PC-3 (cell line): Measurements from ENCODE around the gene PLEKHA6. TPM values are rescaled to one million over a fixed set of nuclear protein-coding genes. Genes with fewer than 3 reads are reported as not detected.

ENCODE experiments used
- ATAC-seq: fragments of 200-7000 bp; cut with Tn5 transposase; 2 replicates; pipeline ENCODE4 v1.9.1; 2020; ENCODE audit warnings: mild to moderate bottlenecking, moderate library complexity
- BruUV-seq: library from RNA; stranded (reverse); fragments of 400-500 nt; replicated peaks from 2 replicates; lab custom pipeline; 2021; lab: Mats Ljungman, UMichigan
- CTCF ChIA-PET: fragments of 300-600 bp; sonication (Branson Sonifier 250); formaldehyde crosslinking; loops from one replicate; lab custom pipeline; 2022; ENCODE audit warnings: antibody characterized with exemption; lab: Charles Lee
- POLR2A ChIA-PET: fragments of 300-600 bp; sonication (Branson Sonifier 250); formaldehyde crosslinking; loops from one replicate; lab custom pipeline; 2022; ENCODE audit warnings: antibody characterized with exemption; ENCODE audit not compliant: unreplicated experiment; lab: Charles Lee
- DNase-seq: peaks from one replicate; pipeline ENCODE4 v3.0.0-alpha.2; 2015
- H2AFZ ChIP-seq: fragments of 300-600 bp; sonication (generic); 2 replicates; pipeline ENCODE4 v1.6.0; 2016; ENCODE audit warnings: antibody characterized with exemption, low read length
- H3F3A ChIP-seq: fragments of 300-600 bp; sonication (generic); one replicate; pipeline ENCODE4 v1.6.0; 2017; ENCODE audit warnings: antibody characterized with exemption, low read length, control low read depth, mild to moderate bottlenecking; ENCODE audit not compliant: unreplicated experiment
- H3K27ac ChIP-seq: fragments of 300-600 bp; sonication (generic); 2 replicates; pipeline ENCODE4 v1.5.1; 2016; ENCODE audit warnings: mild to moderate bottlenecking, low read length
- H3K27me3 ChIP-seq: fragments of 300-600 bp; sonication (generic); 2 replicates; pipeline ENCODE4 v1.6.1; 2016; ENCODE audit warnings: low read length, mixed read lengths
- H3K36me3 ChIP-seq: fragments of 300-600 bp; sonication (generic); 2 replicates; pipeline ENCODE4 v1.6.1; 2016; ENCODE audit warnings: low read depth, mixed run types, low read length, mixed read lengths
- H3K4me1 ChIP-seq: fragments of 300-600 bp; sonication (generic); 2 replicates; pipeline ENCODE4 v1.5.1; 2016; ENCODE audit warnings: low read length; ENCODE audit not compliant: insufficient read depth
- H3K4me2 ChIP-seq: fragments of 300-600 bp; sonication (generic); 2 replicates; pipeline ENCODE4 v1.6.0; 2016; ENCODE audit warnings: low read length
- H3K4me3 ChIP-seq: fragments of 300-600 bp; sonication (generic); 2 replicates; pipeline ENCODE4 v1.5.1; 2016; ENCODE audit warnings: mild to moderate bottlenecking, low read length, mixed read lengths
- H3K79me2 ChIP-seq: fragments of 300-600 bp; sonication (generic); 2 replicates; pipeline ENCODE4 v1.6.1; 2017; ENCODE audit warnings: low read length, mixed read lengths
- H3K9ac ChIP-seq: fragments of 300-600 bp; sonication (generic); 2 replicates; pipeline ENCODE4 v1.6.0; 2016; ENCODE audit warnings: mild to moderate bottlenecking, low read length
- H3K9me2 ChIP-seq: fragments of 300-600 bp; sonication (generic); replicated peaks from 2 replicates; pipeline ENCODE4 v1.6.1; 2016; ENCODE audit warnings: mixed run types, low read length, mixed read lengths
- H3K9me3 ChIP-seq: fragments of 300-600 bp; sonication (generic); 2 replicates; pipeline ENCODE4 v1.6.1; 2016; ENCODE audit warnings: low read length, mixed read lengths
- H4K20me1 ChIP-seq: fragments of 300-600 bp; sonication (generic); 2 replicates; pipeline ENCODE4 v1.6.1; 2016; ENCODE audit warnings: low read length, mixed read lengths
- EZH2 ChIP-seq: fragments of 300-600 bp; sonication (generic); IDR thresholded peaks from one replicate; pipeline ENCODE4 v1.6.1; 2017; ENCODE audit warnings: antibody characterized with exemption, mild to moderate bottlenecking, low read length; ENCODE audit not compliant: unreplicated experiment
- EZH2phosphoT487 ChIP-seq: fragments of 300-600 bp; sonication (generic); IDR thresholded peaks from 2 replicates; pipeline ENCODE4 v1.6.1; 2018; ENCODE audit warnings: mild to moderate bottlenecking, antibody characterized with exemption, low read length, borderline replicate concordance
- intact Hi-C: fragments of 100-400 bp; cut with micrococcal nuclease; formaldehyde crosslinking; loops from 2 replicates; pipeline ENCODE4 v1.9.0; 2023
- total RNA-seq: library from RNA; depleted of rRNA; stranded (reverse); fragments of >200 nt; gene quantifications from 2 replicates; pipeline ENCODE4 v1.2.3, GENCODE V29; 2014
- TF ChIP-seq, protein P1 (sequence below): fragments of 300-600 bp; sonication (generic); conservative IDR thresholded peaks from 2 replicates; pipeline ENCODE4 v1.5.1; 2017; ENCODE audit warnings: antibody characterized with exemption, low read depth, mild to moderate bottlenecking, low read length

PLEKHA6 gene
- total RNA-seq, 1 experiment from 2014 or later, result 53.8 TPM

DNA sequence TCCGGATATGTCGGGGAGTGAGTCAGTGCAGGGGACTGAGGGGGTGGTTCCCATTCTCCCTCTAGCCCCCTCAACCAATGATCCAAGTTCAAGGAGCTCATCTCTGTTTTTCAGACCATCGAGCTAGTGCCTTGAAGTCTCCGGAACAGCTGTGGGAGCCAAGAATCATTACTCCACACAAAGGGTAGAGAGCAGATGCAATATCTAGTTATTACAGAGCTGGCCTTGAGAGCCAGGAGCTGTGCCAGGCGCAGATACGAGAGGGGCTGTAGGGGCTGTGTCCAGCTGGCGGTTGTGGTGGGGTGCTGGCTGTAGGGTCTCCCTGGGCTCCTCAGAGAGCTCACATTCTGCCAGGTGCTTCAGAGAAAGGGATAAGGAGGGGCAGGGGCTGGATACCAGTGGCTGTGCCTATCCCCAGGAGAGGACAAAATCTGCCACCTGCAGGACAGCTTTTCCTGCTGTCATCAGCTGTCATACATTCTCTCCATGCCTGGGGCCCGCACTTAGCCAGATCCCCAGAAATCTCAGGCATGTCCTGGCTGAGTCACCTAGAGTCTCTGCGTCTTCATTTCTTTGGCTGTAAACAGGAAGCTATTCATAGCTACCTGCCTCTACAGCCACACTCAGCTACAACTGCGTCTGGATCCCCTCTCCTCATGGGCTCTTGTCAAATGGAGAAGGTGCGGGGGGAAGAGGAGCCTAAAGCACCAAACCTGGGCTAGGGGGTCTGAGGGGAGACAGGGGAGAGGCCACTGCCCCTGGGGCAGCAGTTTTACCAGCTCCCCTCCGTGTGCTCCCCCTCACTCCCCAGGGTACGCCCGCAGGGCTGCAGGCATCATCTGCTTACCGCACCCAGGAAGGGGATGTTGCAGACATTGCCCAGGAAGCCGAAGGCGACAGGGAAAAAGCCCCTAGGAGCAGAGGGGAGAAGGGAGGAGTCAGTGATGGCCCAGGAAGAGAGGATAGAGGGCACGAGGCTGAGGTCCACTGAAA is 161.1 kb downstream of the PLEKHA6 start:
- H3K4me3 ChIP-seq, result no peak overlapping the region
- H3K27ac ChIP-seq, result peak overlapping the region; percentile 73
- no peaks in the 10 kb centered on the region for H3K9me3 ChIP-seq
- POLR2A ChIA-PET, result interaction anchor here (0.6 to 1.3 kb wide), 4 partner anchors 18 to 317 kb away, joined by 3 to 12 read pairs (median 6); partner anchors contain the start of gene MDM4
- no peaks in the 10 kb centered on the region for H3F3A ChIP-seq
- ATAC-seq (peak; percentile 95), DNase-seq (peak; percentile 98)
- intact Hi-C loops, result loop anchor here (1.0 to 2.0 kb wide), 4 partner anchors 28 to 338 kb away; partner anchors contain the start of gene SNRPE
- no peaks in the 10 kb centered on the region for H4K20me1 ChIP-seq
- H3K9ac ChIP-seq, result peak overlapping the region; percentile 37
- no peaks in the 10 kb centered on the region for H3K27me3 ChIP-seq
- no peaks in the 10 kb centered on the region for H3K9me2 ChIP-seq
- no peaks in the 10 kb centered on the region for H3K36me3 ChIP-seq
- CTCF ChIA-PET, result interaction anchor here (0.5 to 2.4 kb wide), 13 partner anchors 8 to 341 kb away, joined by 3 to 70 read pairs (median 5); partner anchors contain the start of genes GOLT1A and REN
- peak overlapping the region; percentile 63 for H3K4me2 ChIP-seq
- H3K79me2 ChIP-seq, result no peaks in the 10 kb centered on the region
- peaks cover 35% of the 10 kb centered on the region for H3K4me1 ChIP-seq
- TSS peak; percentile 81 for BruUV-seq
- H2AFZ ChIP-seq, result peak overlapping the region; percentile 55; the same call in 1 of the 2 replicates
- TF ChIP-seq, protein P1, sequence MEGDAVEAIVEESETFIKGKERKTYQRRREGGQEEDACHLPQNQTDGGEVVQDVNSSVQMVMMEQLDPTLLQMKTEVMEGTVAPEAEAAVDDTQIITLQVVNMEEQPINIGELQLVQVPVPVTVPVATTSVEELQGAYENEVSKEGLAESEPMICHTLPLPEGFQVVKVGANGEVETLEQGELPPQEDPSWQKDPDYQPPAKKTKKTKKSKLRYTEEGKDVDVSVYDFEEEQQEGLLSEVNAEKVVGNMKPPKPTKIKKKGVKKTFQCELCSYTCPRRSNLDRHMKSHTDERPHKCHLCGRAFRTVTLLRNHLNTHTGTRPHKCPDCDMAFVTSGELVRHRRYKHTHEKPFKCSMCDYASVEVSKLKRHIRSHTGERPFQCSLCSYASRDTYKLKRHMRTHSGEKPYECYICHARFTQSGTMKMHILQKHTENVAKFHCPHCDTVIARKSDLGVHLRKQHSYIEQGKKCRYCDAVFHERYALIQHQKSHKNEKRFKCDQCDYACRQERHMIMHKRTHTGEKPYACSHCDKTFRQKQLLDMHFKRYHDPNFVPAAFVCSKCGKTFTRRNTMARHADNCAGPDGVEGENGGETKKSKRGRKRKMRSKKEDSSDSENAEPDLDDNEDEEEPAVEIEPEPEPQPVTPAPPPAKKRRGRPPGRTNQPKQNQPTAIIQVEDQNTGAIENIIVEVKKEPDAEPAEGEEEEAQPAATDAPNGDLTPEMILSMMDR, result peak; percentile 74
- TF ChIP-seq EZH2, result no peak

DNA sequence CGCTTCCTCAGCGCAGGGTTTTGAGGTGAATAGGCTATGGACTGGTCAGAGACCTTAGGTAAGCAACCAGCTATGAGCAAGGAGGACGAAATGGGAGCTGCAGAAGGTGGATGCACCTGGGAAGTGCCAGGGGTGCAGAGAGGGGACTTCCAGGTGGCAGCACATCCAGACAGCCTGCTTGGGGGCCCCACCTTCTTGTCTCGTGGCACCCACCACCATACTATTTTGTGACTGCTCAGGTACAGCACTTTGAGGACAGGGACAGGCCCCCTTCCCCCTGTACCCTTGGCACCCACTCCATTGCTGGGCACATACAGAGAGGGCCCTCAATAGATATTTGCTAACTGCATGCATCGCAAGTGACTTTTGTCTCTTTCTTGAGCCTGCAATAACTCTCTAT is 162.7 kb downstream of the PLEKHA6 start:
- no peak for TF ChIP-seq EZH2phosphoT487
- TF ChIP-seq, protein P1, result no peak
- BruUV-seq, result no TSS peak
- H4K20me1 ChIP-seq, result no peaks in the 10 kb centered on the region
- ChIA-PET POLR2A (no interaction called here), CTCF (no interaction called here)
- H3F3A ChIP-seq, result no peaks in the 10 kb centered on the region
- H3K36me3 ChIP-seq, result no peaks in the 10 kb centered on the region
- no peak overlapping the region for H2AFZ ChIP-seq
- H3K27ac ChIP-seq, result no peak overlapping the region
- H3K4me2 ChIP-seq, result no peak overlapping the region
- DNase-seq (no peak), ATAC-seq (no peak)
- H3K4me1 ChIP-seq, result peaks cover 30% of the 10 kb centered on the region
- H3K27me3 ChIP-seq, result no peaks in the 10 kb centered on the region
- intact Hi-C loops, result no loop called here
- H3K9me2 ChIP-seq, result no peaks in the 10 kb centered on the region
- no peak overlapping the region for H3K4me3 ChIP-seq
- no peak overlapping the region for H3K9ac ChIP-seq
- no peaks in the 10 kb centered on the region for H3K9me3 ChIP-seq
- H3K79me2 ChIP-seq, result no peaks in the 10 kb centered on the region
